AG04450 (cell line): ENCODE results near the gene RMI2. TPM values are rescaled to one million over a fixed set of nuclear protein-coding genes. Genes with fewer than 3 reads are reported as not detected.
A peak's percentile ranks its signal among the peaks of the same experiment; 100 is the strongest.

Experiments used
- CTCF ChIA-PET: fragments of 300-600, 350-600 bp; formaldehyde crosslinking; extraction: SDS; loops from one replicate; lab custom pipeline; 2022; ENCODE audit warnings: antibody characterized with exemption, inconsistent platforms; lab: Charles Lee
- POLR2A ChIA-PET: fragments of 350-600 bp; formaldehyde crosslinking; extraction: SDS; loops from one replicate; lab custom pipeline; 2021; ENCODE audit warnings: antibody characterized with exemption, inconsistent platforms; lab: Yijun Ruan, JAX
- DNase-seq: peaks from one replicate; pipeline ENCODE4 v3.0.0-alpha.2; 2011; ENCODE audit warnings: low read depth, low spot score
- H3K27ac ChIP-seq: one replicate; pipeline ENCODE4 v1.5.1; 2012; ENCODE audit warnings: low read depth, low read length, control low read depth
- H3K27me3 ChIP-seq: one replicate; pipeline ENCODE4 v1.6.0; 2012; ENCODE audit warnings: low read length; ENCODE audit not compliant: control insufficient read depth, insufficient read depth
- H3K4me3 ChIP-seq: 2 replicates; pipeline ENCODE4 v1.5.1; 2011; ENCODE audit warnings: mild to moderate bottlenecking, low read depth, low read length, control low read depth
- H3K9me3 ChIP-seq: 2 replicates; pipeline ENCODE4 v1.5.1; 2012; ENCODE audit warnings: low read length; ENCODE audit not compliant: control insufficient read depth, insufficient read depth
- polyA plus RNA-seq: library from polyadenylated mRNA; depleted of rRNA; stranded (reverse); fragments of >200 nt; gene quantifications from 2 replicates; pipeline ENCODE4 v1.2.3, GENCODE V29; 2011
- TF ChIP-seq, protein P1 (sequence below): IDR thresholded peaks from 2 replicates; pipeline ENCODE4 v1.5.1; 2011; ENCODE audit warnings: low read depth, low read length, control low read depth, inconsistent platforms

The RMI2 gene
- polyA plus RNA-seq, 1 experiment: 4.7 TPM

DNA sequence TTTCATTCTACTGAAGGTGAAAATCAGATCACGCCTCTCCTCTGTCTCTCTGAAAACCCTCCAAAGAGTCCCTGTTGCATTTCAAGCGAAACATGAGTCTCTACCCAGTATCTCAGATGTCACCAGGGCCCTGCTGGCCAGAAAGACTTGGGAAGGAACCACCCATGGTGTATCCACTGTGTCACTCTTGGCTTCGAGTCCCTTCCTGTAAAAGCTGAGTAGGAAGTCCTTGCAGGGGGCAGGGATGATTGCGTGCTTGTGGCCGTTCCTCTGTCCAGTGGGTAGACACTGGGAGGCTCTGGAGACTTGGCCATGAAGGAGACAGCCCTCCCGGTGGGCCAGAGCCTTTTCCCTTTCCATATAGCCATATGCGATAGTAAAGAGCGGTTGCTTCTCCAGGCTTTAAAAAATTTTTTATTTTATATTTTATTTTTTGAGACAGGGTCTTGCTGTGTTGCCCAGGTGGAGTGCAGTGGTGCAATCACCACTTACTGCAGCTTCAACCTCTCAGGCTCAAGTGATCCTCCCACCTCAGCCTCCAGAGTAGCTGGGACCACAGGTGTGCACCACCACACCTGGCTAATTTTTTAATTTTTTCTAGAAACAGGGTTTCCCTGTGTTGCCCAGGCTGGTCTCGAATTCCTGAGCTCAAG lies 19.0 kb upstream of the RMI2 start:
- Histone ChIP-seq H3K27me3 (no peaks in the 10 kb centered on the region), H3K27ac (no peak overlapping the region), H3K9me3 (peaks cover 7% of the 10 kb centered on the region), H3K4me3 (no peak overlapping the region)
- CTCF ChIA-PET: no interaction called here
- TF ChIP-seq, protein P1, sequence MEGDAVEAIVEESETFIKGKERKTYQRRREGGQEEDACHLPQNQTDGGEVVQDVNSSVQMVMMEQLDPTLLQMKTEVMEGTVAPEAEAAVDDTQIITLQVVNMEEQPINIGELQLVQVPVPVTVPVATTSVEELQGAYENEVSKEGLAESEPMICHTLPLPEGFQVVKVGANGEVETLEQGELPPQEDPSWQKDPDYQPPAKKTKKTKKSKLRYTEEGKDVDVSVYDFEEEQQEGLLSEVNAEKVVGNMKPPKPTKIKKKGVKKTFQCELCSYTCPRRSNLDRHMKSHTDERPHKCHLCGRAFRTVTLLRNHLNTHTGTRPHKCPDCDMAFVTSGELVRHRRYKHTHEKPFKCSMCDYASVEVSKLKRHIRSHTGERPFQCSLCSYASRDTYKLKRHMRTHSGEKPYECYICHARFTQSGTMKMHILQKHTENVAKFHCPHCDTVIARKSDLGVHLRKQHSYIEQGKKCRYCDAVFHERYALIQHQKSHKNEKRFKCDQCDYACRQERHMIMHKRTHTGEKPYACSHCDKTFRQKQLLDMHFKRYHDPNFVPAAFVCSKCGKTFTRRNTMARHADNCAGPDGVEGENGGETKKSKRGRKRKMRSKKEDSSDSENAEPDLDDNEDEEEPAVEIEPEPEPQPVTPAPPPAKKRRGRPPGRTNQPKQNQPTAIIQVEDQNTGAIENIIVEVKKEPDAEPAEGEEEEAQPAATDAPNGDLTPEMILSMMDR: no peak
- no peak for DNase-seq
- POLR2A ChIA-PET: no interaction called here

DNA sequence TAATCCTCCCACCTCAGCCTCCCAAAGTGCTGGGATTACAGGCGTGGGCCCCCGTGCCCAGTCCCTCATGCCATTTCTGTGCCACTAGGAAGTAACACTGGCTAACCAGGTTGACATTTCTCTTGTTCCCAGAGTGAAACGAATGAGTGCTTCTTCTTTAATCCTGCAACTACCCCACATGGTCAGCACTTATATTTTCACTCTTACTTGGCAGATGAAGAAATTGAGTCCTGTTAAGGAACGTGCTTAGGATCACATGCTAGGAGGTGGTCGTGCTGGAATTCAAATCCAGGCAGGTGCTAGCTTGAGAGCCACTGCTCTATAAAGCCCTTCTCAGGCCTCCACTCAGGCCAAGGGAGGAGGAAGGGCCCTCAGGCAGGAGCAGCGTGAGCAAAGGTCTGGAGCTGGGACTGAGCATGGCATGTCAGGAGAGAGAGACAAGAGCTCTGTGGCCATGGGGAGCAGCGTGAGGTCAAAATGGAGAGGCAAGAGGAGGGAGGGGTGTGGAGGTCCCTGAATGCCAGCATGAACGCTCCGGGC lies 18.5 kb upstream of the RMI2 start:
- CTCF ChIA-PET: no interaction called here
- POLR2A ChIA-PET: no interaction called here
- DNase-seq: no peak
- TF ChIP-seq, protein P1: no peak
- Histone ChIP-seq H3K27me3 (no peaks in the 10 kb centered on the region), H3K4me3 (no peak overlapping the region), H3K27ac (no peak overlapping the region), H3K9me3 (peaks cover 7% of the 10 kb centered on the region)

DNA sequence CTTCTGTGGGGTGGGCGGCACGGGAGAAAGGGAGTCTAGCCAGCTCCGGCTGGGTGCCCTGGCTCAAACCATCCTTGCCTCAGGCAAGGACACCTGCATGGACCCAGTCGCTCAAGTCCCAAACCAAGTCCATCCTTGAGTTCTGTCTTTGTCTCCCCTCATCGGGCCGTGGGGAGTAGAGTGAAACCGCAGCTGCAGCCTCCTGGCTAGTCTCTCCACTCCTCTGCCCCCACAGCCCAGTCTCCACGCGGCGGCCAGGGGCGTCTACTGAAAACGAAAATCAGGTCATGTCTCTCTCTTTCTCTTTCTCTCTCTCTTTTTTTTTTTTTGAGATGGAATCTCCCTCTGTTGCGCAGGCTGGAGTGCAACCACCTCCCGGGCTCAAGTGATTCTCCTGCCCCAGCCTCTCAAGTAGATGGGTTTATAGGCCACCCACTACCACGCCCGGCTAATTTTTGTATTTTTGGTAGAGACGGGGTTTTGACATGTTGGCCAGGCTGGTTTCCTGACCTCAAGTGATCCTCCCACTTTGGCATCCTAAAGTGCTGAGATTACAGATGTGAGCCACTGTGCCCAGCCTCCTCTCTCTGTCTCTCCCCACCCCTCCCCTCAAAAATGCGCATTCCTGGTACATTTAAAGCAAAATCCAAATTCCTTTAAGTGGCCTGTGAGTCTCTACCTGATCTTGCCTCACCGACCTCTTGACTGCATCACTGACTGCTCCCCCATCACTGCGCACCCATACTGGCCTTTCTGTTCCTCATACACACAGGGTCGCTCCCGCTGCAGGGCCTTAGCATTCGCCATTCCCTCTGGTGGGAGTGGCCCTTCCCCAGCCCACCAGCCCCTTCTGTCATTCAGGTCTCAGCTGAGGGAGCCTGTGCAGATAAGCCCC lies 17.7 kb upstream of the RMI2 start:
- ChIA-PET CTCF (no interaction called here), POLR2A (interaction anchor here (0.8 to 1.7 kb wide), 4 partner anchors 12 to 72 kb away, joined by 3 to 12 read pairs (median 4); partner anchors contain the start of gene SOCS1)
- H3K9me3 ChIP-seq: peaks cover 7% of the 10 kb centered on the region
- no peak for DNase-seq
- H3K4me3 ChIP-seq: no peak overlapping the region
- H3K27me3 ChIP-seq: no peaks in the 10 kb centered on the region
- H3K27ac ChIP-seq: no peak overlapping the region
- TF ChIP-seq, protein P1: no peak

DNA sequence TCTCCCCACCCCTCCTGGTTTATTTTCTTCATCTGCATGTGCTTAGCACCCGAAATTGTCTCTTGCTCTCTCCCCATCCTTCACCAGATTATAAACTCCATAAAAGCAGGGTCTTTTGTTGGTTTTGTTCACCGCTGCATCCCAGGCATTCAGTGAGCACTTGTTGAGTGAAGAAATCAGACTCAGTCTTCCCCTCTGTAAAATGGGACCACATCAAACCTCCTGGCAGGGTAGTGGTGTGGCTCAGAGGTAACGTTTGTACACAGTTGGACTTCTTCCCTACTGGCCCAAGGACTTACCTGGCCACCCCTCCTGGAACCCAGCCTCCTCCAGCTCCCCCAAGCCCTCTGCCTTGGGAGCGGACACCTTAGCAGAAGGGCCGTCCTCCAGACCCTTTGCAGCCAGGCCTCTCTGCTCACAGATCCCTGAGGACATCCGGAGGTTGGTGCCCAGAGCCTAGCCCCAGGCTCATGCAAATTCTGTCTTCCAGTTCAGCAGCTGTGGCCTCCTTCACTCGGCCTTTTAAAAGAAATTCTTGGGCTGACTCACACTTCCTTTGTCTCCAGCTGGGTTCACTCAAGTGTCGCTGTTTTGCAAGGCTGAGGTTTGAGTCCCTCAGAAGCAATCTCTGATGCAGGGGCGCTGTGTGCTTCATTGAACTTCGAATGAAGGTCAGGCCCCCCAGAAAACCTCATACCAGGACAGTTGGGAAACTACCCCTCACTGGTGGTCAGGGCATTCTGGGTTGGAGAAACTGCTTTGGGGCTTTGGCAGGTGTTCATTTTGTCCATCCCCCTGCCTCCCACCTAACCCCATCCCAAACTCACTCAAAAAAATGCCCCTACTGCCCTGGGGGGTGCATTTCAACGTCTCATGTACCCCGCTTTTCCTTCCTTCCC lies 16.8 kb upstream of the RMI2 start:
- Histone ChIP-seq H3K27ac (peak overlapping the region; percentile 87), H3K27me3 (no peaks in the 10 kb centered on the region), H3K4me3 (peak overlapping the region; percentile 43), H3K9me3 (peaks cover 7% of the 10 kb centered on the region)
- ChIA-PET CTCF (no interaction called here), POLR2A (interaction anchor here (0.8 to 1.7 kb wide), 4 partner anchors 13 to 73 kb away, joined by 3 to 12 read pairs (median 4); partner anchors contain the start of gene SOCS1)
- DNase-seq: peak; percentile 90
- TF ChIP-seq, protein P1: no peak; the same call in 1 of the 2 replicates
